GM20000 (cell line): ENCODE measurements around the gene FAM47A.

Experiments
- DNase-seq: peaks from one replicate; pipeline ENCODE4 v3.0.0; 2012; ENCODE audit warnings: low spot score
- TF ChIP-seq, protein P1 (sequence below): IDR thresholded peaks from 2 replicates; pipeline ENCODE4 v1.5.1; 2012; ENCODE audit warnings: mild to moderate bottlenecking, control low read depth; ENCODE audit errors: extremely low read depth, missing control alignments

The FAM47A gene

DNA sequence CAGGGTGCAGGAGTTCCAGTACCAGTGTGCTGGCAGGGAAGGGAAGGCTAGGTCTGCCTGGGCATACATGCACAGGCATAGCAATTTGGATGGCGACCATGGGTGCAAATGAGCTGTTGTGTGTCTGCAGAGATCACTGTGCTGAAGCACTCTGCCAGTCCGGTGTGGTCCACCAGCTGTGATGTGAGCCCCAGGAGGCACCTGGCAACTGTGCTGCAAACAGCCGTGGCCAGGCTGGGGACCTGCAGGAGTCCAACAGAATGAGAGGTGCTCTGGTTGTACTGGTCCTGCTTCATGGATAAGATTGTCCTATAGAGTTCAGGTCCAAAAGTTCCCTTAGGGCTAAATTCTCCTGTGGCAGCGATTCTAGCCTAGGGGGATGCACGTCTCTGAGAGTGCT lies 6.1 kb downstream of the FAM47A start:
- DNase-seq: no peak
- TF ChIP-seq, protein P1, sequence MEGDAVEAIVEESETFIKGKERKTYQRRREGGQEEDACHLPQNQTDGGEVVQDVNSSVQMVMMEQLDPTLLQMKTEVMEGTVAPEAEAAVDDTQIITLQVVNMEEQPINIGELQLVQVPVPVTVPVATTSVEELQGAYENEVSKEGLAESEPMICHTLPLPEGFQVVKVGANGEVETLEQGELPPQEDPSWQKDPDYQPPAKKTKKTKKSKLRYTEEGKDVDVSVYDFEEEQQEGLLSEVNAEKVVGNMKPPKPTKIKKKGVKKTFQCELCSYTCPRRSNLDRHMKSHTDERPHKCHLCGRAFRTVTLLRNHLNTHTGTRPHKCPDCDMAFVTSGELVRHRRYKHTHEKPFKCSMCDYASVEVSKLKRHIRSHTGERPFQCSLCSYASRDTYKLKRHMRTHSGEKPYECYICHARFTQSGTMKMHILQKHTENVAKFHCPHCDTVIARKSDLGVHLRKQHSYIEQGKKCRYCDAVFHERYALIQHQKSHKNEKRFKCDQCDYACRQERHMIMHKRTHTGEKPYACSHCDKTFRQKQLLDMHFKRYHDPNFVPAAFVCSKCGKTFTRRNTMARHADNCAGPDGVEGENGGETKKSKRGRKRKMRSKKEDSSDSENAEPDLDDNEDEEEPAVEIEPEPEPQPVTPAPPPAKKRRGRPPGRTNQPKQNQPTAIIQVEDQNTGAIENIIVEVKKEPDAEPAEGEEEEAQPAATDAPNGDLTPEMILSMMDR: no peak

DNA sequence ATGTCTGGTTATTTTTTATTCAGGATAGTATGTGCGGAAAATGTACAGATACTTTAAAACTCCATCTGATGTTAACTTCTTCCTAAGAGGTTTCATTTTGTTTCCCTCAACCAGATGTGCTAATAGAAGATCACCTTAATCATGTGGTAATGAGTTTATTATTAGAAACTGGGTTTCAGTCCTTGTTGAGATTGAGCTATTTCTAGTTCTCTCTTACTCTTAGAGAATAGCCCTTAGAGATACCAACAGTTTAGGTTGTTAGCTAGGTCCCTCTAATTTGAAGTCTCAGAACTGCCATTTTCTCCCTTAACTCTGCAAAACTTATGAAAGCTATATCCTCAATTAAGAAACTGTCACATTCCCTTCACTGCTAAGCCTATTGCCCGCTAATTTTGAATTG lies 13.0 kb downstream of the FAM47A start:
- no peak for DNase-seq
- TF ChIP-seq, protein P1: no peak

DNA sequence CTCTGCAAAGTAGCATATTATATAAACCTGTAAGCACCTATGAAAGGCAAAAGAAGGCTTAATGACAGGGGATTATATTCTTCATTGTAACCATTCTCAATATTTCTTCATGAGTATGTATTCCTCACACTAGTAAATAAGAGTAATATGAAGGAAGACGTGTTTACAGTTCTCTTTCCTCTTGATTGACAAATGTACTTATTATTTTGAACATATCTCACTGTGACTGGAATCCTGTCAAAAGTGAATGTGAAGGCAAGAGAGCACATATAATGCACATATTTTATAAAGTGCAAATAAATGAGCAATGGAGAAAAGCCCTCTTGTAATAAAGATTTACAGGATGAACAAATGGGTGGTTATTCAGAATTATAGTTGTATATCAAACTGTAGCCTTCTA lies 19.7 kb downstream of the FAM47A start:
- TF ChIP-seq, protein P1: no peak

More for the DNA sequence above, 19.7 kb downstream of the FAM47A start:
- DNase-seq: no peak
